GM10266 (cell line): ENCODE measurements around the gene SLC7A4.

Experiments used
- DNase-seq: peaks from one replicate; pipeline ENCODE4 v3.0.0; 2012; ENCODE audit errors: extremely low spot score
- CTCF ChIP-seq: IDR thresholded peaks from 2 replicates; pipeline ENCODE4 v1.5.1; 2012; ENCODE audit warnings: mild to moderate bottlenecking, low read depth; ENCODE audit not compliant: control insufficient read depth, insufficient read depth; ENCODE audit errors: missing control alignments

The SLC7A4 gene

GRCh38 chr22:21047730-21048129 lies 15.4 kb upstream of the SLC7A4 start:
- DNase-seq: no peak
- no peak for TF ChIP-seq CTCF

- no peak for TF ChIP-seq CTCF
- DNase-seq: no peak
These were observed 14.8 kb upstream of the SLC7A4 start for GRCh38 chr22:21047035-21047661.

- peak; percentile 93 for DNase-seq
- no peak for TF ChIP-seq CTCF
These were observed 13.4 kb upstream of the SLC7A4 start, which contains the start of gene LRRC74B for GRCh38 chr22:21045585-21046294. LRRC74B (plus strand) TSS chr22:21045946; CDS start chr22:21045987, 41 bp downstream.

GRCh38 chr22:21044931-21045584 lies 12.7 kb upstream of the SLC7A4 start:
- no peak for TF ChIP-seq CTCF
- DNase-seq: no peak

- DNase-seq: no peak
These were observed 11.6 kb upstream of the SLC7A4 start for GRCh38 chr22:21043860-21044535.

More at GRCh38 chr22:21043860-21044535, 11.6 kb upstream of the SLC7A4 start:
- no peak for TF ChIP-seq CTCF
